CD14-positive monocyte (primary cell): ENCODE measurements around the gene HPS5. TPM values are rescaled to one million over a fixed set of nuclear protein-coding genes. Genes with fewer than 3 reads are reported as not detected.
"Not testable (repeated sequence)": the region's sequence is repeated elsewhere in the genome, so short reads cannot be mapped to it uniquely, and the experiment has no call there.

Experiments
- DNase-seq, 3 donors: peaks; one replicate each; pipeline ENCODE4 v3.0.0-alpha.2; 2011 to 2022
- H2AFZ ChIP-seq: 2 replicates; pipeline ENCODE4 v1.6.0; 2012; ENCODE audit warnings: mild to moderate bottlenecking, low read depth, low read length, inconsistent platforms; ENCODE audit not compliant: insufficient read depth, poor library complexity, severe bottlenecking
- H3K27ac ChIP-seq, 2 donors: 1 replicate in 1 of 2; 2 replicates in 1 of 2; pipeline ENCODE4 v1.5.1; 2012 to 2013; ENCODE audit warnings: low read length in 2 of 2, control low read depth in 1 of 2, inconsistent platforms in 1 of 2, low read depth in 1 of 2, mild to moderate bottlenecking in 1 of 2
- H3K27me3 ChIP-seq, 2 donors: one replicate each; pipeline versions ENCODE4 v1.6.0 to v1.6.1; 2011 to 2013; ENCODE audit warnings: low read length in 2 of 2; ENCODE audit not compliant: control insufficient read depth in 2 of 2, insufficient read depth in 2 of 2
- H3K36me3 ChIP-seq, 2 donors: replicated peaks in 1 of 2; 1 replicate in 1 of 2; 2 replicates in 1 of 2; pipeline versions ENCODE4 v1.5.1 to v1.6.1; 2012 to 2013; ENCODE audit warnings: low read length in 2 of 2, control low read depth in 1 of 2, inconsistent platforms in 1 of 2, mild to moderate bottlenecking in 1 of 2; ENCODE audit not compliant: insufficient read depth in 2 of 2, control insufficient read depth in 1 of 2
- H3K4me1 ChIP-seq, 2 donors: 1 replicate in 1 of 2; 2 replicates in 1 of 2; pipeline versions ENCODE4 v1.5.1 to v1.6.1; 2012 to 2013; ENCODE audit warnings: low read length in 2 of 2, control low read depth in 1 of 2, inconsistent platforms in 1 of 2, mild to moderate bottlenecking in 1 of 2, moderate library complexity in 1 of 2; ENCODE audit not compliant: insufficient read depth in 2 of 2, control insufficient read depth in 1 of 2
- H3K4me2 ChIP-seq: replicated peaks from 2 replicates; pipeline ENCODE3; 2012; ENCODE audit warnings: low read length, moderate library complexity, mild to moderate bottlenecking; ENCODE audit not compliant: poor library complexity, severe bottlenecking; ENCODE audit errors: extremely low read depth
- H3K4me3 ChIP-seq, 3 experiments: fragments of 200-600 bp in 1 of 3; sonication (generic) in 1 of 3; replicated peaks in 1 of 3; 1 replicate in 2 of 3; 2 replicates in 1 of 3; pipeline ENCODE4 v1.5.1; 2011 to 2013; ENCODE audit warnings: low read length in 3 of 3, mild to moderate bottlenecking in 3 of 3, control low read depth in 2 of 3, low read depth in 2 of 3, inconsistent platforms in 1 of 3, moderate library complexity in 1 of 3
- H3K79me2 ChIP-seq: 2 replicates; pipeline ENCODE4 v1.6.0; 2012; ENCODE audit warnings: mild to moderate bottlenecking, control low read depth, inconsistent platforms, low read length, moderate library complexity; ENCODE audit not compliant: insufficient read depth
- H3K9ac ChIP-seq: 2 replicates; pipeline ENCODE4 v1.6.0; 2017; ENCODE audit warnings: low read length, mild to moderate bottlenecking; ENCODE audit not compliant: insufficient read depth, poor library complexity, severe bottlenecking
- H3K9me3 ChIP-seq, 2 donors: replicated peaks in 1 of 2; 1 replicate in 1 of 2; 2 replicates in 1 of 2; pipeline versions ENCODE4 v1.5.1 to v1.6.1; 2012 to 2013; ENCODE audit warnings: low read length in 2 of 2, control low read depth in 1 of 2; ENCODE audit not compliant: control insufficient read depth in 1 of 2, insufficient read depth in 1 of 2
- H4K20me1 ChIP-seq: 2 replicates; pipeline ENCODE4 v1.6.0; 2012; ENCODE audit warnings: mild to moderate bottlenecking, low read length, control low read depth, moderate library complexity; ENCODE audit not compliant: insufficient read depth
- H3K27ac Mint-ChIP-seq, 7 donors: one replicate each; pipeline ENCODE4 v1.8.0; 2020; ENCODE audit warnings: mild to moderate bottlenecking in 7 of 7, mixed read lengths in 7 of 7, moderate library complexity in 6 of 7, inconsistent platforms in 2 of 7
- H3K27me3 Mint-ChIP-seq, 3 donors: one replicate each; pipeline ENCODE4 v1.8.0; 2021 to 2022; ENCODE audit warnings: low read depth in 3 of 3, mild to moderate bottlenecking in 3 of 3, mixed read lengths in 3 of 3, moderate library complexity in 3 of 3, inconsistent platforms in 1 of 3
- H3K36me3 Mint-ChIP-seq, 2 donors: one replicate each; pipeline ENCODE4 v1.8.0; 2020; ENCODE audit warnings: mixed read lengths in 2 of 2, inconsistent platforms in 1 of 2, mild to moderate bottlenecking in 1 of 2
- H3K4me1 Mint-ChIP-seq: one replicate; pipeline ENCODE4 v1.8.0; 2020; ENCODE audit warnings: mild to moderate bottlenecking, mixed read lengths
- H3K4me3 Mint-ChIP-seq, 2 donors: one replicate each; pipeline ENCODE4 v1.8.0; 2020; ENCODE audit warnings: mild to moderate bottlenecking in 2 of 2, mixed read lengths in 2 of 2, moderate library complexity in 1 of 2
- H3K9me3 Mint-ChIP-seq, 7 donors: one replicate each; pipeline ENCODE4 v1.8.0; 2020 to 2022; ENCODE audit warnings: mixed read lengths in 7 of 7, mild to moderate bottlenecking in 6 of 7, moderate library complexity in 6 of 7, inconsistent platforms in 2 of 7
- CTCF ChIP-seq: fragments of 200-600 bp; IDR thresholded peaks from one replicate; pipeline ENCODE4 v1.8.0; 2022; ENCODE audit warnings: antibody characterized with exemption, mild to moderate bottlenecking
- WGBS: methylation state at CpG from one replicate; pipeline ENCODE4 v1.1.5; 2013; ENCODE audit warnings: missing lambda C conversion rate; ENCODE audit not compliant: insufficient coverage; 5-methylcytosine and 5-hydroxymethylcytosine counted together
- intact Hi-C, 2 donors: fragments of 100-400 bp; cut with micrococcal nuclease; formaldehyde crosslinking; loops; one replicate each; pipeline versions ENCODE4 v1.15.0 to v1.15.1; 2023
- polyA plus RNA-seq, 3 donors: library from polyadenylated mRNA; depleted of rRNA in 1 of 3; unstranded in 2 of 3; stranded (reverse) in 1 of 3; fragments of 300-500 nt in 2 of 3; fragments of >200 nt in 1 of 3; fragmentation: Illumina TruSeq in 2 of 3; gene quantifications; 1 replicate in 2 of 3; 2 replicates in 1 of 3; pipeline ENCODE4 v1.2.3, GENCODE V29; 2012 to 2021

Gene HPS5
- polyA plus RNA-seq, 3 donors: 11.4 to 17.7 (median 12.9) TPM

- peak in 2 of 3 donors; percentile 3 to 8 for DNase-seq
- not testable (repeated sequence) for H3K9me3 ChIP-seq, H3K79me2 ChIP-seq, H3K36me3 Mint-ChIP-seq, H3K9me3 Mint-ChIP-seq, H4K20me1 ChIP-seq, H3K36me3 ChIP-seq, H3K4me1 ChIP-seq, H3K27me3 ChIP-seq, H3K27me3 Mint-ChIP-seq
- Histone ChIP-seq H3K9ac (peak overlapping the region; percentile 46), H2AFZ (peak overlapping the region; percentile 72), H3K27ac (peak overlapping the region in 1 of 2 donors; percentile 67), H3K4me3 (peak overlapping the region; percentile 23 to 65 (median 38)), H3K4me2 (peak overlapping the region; percentile 46)
- Mint-ChIP-seq H3K4me3 (peak overlapping the region; percentile 64 to 83), H3K4me1 (peaks cover 11% of the 10 kb centered on the region), H3K27ac (peak overlapping the region in 6 of 7 donors; percentile 75 to 90 (median 80))
- intact Hi-C loops: loop anchor here (10.0 kb wide), 3 partner anchors 78 to 148 kb away; partner anchors contain the start of genes GTF2H1 (in 1 of the 2), HPS5 (in 1 of the 2) and LDHA (in 1 of the 2)
- WGBS: 43% methylated on average over 7 of the region's 11 CpGs
Measured at GRCh38 chr11:18246379-18247190, 75.4 kb downstream of the HPS5 start.

- 96% methylated on average over 5 of the region's 6 CpGs for WGBS
- no peaks in the 10 kb centered on the region for H4K20me1 ChIP-seq
- peaks cover 0 to 2% (median 0%) of the 10 kb centered on the region in 7 donors for H3K9me3 Mint-ChIP-seq
- H3K27ac ChIP-seq: no peak overlapping the region
- no peak for DNase-seq
- H3K27me3 Mint-ChIP-seq: peaks cover 4 to 6% (median 6%) of the 10 kb centered on the region in 3 donors
- peaks cover 11% of the 10 kb centered on the region for H3K4me1 Mint-ChIP-seq
- no peak overlapping the region for H3K4me2 ChIP-seq
- no peak overlapping the region for H3K4me3 Mint-ChIP-seq
- H3K4me3 ChIP-seq: no peak overlapping the region
- no peaks in the 10 kb centered on the region for H3K36me3 ChIP-seq
- H3K79me2 ChIP-seq: no peaks in the 10 kb centered on the region
- no peaks in the 10 kb centered on the region for H3K36me3 Mint-ChIP-seq
- H3K27me3 ChIP-seq: peaks cover 2 to 4% of the 10 kb centered on the region in 2 donors
- H3K9ac ChIP-seq: no peak overlapping the region
- peak overlapping the region; percentile 16 for H2AFZ ChIP-seq
- no peaks in the 10 kb centered on the region for H3K9me3 ChIP-seq
- H3K27ac Mint-ChIP-seq: no peak overlapping the region
- no peaks in the 10 kb centered on the region for H3K4me1 ChIP-seq
- intact Hi-C loops: loop anchor here (10.0 kb wide), 3 partner anchors 79 to 149 kb away; partner anchors contain the start of genes GTF2H1 (in 1 of the 2), HPS5 (in 1 of the 2) and LDHA (in 1 of the 2)
- TF ChIP-seq CTCF: no peak
Measured at GRCh38 chr11:18245396-18245795, 76.5 kb downstream of the HPS5 start.
